Stimulated activated CD4-positive, alpha-beta T cell treated with anti-CD3 and anti-CD28 coated beads, Interleukin-1b, Interleukin-23, amount 100 ng/mL, for 1 hour (primary cell): Measurements from ENCODE around the gene SPATA45.
A peak's percentile ranks its signal among the peaks of the same experiment; 100 is the strongest.

Experiments
- DNase-seq, 2 donors: peaks; one replicate each; pipeline ENCODE4 v3.0.0-alpha.2; 2020; ENCODE audit warnings: low read depth in 2 of 2

The SPATA45 gene

DNA sequence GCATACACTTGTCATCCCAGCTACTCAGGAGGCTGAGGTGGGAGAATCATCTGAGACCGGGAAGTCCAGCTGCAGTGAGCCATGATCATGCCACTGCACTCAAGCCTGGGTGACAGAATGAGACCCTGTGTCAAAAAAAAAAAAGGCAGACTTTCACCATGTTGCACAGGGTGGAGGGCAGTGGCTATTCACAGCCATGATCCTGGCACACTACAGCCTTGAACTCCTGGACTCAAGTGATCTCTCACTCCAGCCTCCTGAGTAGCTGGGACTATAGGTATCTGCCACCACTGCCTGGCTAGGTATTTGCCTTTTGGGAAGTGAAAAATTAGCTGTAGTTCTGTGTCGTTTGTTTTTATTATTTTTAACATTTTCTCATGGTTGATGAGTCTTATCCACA is 19.1 kb downstream of the SPATA45 start:
- DNase-seq: no peak

GRCh38 chr1:212827831-212828278 is 19.6 kb downstream of the SPATA45 start:
- DNase-seq: no peak

DNA sequence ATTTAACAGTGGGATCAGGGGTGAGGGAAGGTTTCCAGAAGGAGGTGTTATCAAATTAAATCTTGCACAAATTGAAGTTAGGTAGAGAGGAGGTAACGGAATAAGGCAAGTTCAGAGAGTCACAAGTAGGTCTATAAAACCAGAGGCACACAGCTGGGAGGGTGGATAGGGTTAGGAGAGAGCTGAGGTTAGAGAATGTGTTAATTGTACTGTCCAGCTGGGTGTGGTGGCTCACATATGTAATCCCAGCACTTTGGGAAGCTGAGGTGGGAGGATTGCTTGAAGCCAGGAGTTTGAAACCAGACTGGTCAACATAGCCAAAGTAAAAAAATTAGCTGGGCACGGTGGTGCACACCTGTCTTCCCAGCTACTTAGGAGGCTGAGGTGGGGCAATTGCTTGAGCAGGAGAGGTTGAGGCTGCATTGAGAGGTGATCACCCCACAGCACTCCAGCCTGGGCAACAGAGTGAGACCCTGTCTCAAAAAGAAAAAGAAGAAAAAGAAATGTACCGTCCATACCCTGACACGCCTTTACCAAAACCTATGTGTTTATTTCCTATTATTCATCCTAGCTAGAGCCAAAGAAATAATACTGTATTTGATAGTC is 20.2 kb downstream of the SPATA45 start:
- DNase-seq: no peak

- DNase-seq: no peak
Observed at GRCh38 chr1:212825798-212826452, 21.5 kb downstream of the SPATA45 start.

DNA sequence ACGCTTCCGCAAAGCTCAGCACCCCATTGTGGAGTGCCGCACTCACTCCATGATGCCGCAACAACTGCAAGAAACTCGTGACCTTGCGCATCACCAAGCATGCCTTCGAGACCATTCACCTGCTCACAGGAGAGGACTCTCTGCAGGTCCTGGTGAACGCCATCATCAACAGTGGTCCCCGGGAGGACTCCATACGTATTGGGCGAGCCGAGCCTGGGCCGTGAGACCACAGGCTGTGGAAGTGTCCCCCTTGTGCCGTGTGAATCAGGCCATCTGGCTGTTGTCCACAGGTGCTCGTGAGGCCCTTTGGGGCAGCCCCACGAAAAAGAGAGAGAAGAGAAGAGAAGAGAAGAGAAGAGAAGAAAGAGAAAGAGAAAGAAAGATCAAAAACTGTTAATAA is 23.2 kb downstream of the SPATA45 start:
- no peak for DNase-seq

DNA sequence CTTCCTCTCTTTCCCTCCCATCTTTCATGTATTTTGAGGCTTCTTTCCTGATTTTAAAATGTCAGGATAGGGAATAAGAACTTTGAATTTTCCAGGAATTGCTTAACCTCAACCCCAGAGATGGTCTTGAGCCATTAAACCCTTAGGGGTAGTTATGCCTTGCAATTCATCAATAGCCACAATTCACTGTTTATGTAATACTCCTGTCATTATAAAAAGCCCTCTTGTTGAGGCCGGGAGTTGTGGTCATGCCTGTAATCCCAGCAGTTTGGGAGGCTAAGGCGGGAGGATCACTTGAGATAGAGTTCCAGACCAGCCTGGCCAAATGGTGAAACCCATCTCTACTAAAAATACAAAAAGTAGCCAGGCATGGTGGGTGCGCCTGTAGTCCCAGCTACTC is 24.5 kb downstream of the SPATA45 start:
- DNase-seq: no peak

DNA sequence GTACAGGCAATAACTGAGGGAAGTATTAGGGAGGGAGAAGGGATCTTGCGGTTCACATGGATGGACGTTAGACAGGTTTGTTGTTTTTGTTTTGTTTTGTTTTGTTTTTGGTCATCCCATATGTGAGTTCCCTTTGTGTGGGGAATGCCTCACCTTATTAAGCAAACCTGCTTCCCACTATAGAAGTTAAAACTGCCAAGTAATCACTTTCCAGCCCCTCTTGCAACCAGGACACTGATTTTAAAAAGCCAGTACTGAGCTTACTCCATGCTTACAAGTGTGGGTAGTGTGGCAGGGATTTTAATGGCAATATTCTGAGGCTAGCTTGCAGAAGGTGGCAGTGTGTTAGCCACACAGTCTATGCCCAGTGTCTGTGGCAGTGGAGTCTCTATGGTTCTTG is 26.5 kb downstream of the SPATA45 start:
- no peak for DNase-seq

- DNase-seq: no peak
Observed at GRCh38 chr1:212819726-212820125, 27.7 kb downstream of the SPATA45 start.

DNA sequence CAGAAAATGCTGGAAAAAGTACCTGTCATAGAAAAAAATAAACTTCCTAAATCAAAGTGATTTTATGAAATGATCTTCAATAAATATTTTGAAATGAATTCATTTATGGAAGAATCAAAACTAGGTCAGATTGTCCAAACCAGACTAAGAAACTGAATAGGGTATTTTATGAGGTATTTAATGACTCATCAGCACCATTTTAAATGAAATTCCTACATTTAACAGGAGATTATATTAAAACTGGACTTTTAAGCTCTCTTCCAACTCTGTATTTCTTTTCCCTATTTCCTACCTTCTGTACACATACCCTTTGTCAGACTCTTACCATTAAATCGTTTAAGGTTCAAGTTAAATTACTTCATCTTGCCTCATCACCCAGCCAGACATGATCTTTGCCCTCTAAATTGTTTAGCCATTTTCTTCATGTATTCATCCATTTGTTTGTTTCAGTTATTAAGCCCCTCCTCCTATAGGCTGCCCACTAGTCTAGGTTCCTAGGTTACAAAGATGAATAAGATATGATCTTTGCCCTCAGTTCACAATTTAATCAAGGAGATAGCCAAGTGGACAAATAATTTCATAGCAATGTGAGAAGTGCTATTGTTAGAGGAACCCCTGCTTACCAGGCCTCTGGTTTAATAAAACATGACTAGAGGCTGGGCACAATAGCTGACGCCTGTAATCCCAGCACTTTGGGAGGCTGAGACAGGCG is 30.7 kb downstream of the SPATA45 start:
- DNase-seq: no peak

- no peak for DNase-seq
Observed at GRCh38 chr1:212814537-212815334, 32.7 kb downstream of the SPATA45 start.

- no peak for DNase-seq
Observed at GRCh38 chr1:212805767-212806166, 41.7 kb downstream of the SPATA45 start.

GRCh38 chr1:212797681-212798080 is 49.8 kb downstream of the SPATA45 start:
- no peak for DNase-seq

- DNase-seq: no peak
Observed at GRCh38 chr1:212794561-212795014, 52.9 kb downstream of the SPATA45 start.

GRCh38 chr1:212792396-212792908 is 55.0 kb downstream of the SPATA45 start:
- no peak for DNase-seq

GRCh38 chr1:212791676-212792395 is 55.6 kb downstream of the SPATA45 start, which contains the start of the genes NSL1 and TATDN3:
TSS of gene NSL1 (minus strand) at chr1:212791777. CDS start at chr1:212791763, 14 bp downstream.
TSS of gene TATDN3 (plus strand) at chr1:212791894. CDS start at chr1:212791922, 28 bp downstream.
- DNase-seq: peak; percentile 84 to 99

DNA sequence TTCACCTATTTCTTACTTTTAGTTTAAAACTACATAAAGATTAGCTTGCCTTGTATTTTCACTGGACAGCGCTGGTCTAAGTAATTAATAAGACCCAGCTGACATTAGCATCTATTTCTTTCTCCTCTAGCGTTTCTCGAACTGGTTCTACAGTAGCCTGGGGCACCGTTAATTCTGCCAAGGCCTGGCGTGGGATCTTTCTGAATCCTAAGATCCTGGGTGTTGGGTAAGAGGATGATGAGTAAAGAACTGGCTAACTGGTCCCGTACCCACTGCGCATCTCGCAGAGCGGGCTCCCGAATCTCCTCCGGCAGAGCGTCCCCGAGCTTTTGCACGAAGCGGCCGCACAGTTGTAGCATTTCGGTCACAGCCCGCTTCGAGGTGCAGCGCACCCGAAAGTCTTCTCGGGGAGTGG is 56.2 kb downstream of the SPATA45 start:
- no peak for DNase-seq

- no peak for DNase-seq
Observed at GRCh38 chr1:212785871-212786270, 61.6 kb downstream of the SPATA45 start.

GRCh38 chr1:212783976-212784375 is 63.5 kb downstream of the SPATA45 start:
- DNase-seq: no peak

DNA sequence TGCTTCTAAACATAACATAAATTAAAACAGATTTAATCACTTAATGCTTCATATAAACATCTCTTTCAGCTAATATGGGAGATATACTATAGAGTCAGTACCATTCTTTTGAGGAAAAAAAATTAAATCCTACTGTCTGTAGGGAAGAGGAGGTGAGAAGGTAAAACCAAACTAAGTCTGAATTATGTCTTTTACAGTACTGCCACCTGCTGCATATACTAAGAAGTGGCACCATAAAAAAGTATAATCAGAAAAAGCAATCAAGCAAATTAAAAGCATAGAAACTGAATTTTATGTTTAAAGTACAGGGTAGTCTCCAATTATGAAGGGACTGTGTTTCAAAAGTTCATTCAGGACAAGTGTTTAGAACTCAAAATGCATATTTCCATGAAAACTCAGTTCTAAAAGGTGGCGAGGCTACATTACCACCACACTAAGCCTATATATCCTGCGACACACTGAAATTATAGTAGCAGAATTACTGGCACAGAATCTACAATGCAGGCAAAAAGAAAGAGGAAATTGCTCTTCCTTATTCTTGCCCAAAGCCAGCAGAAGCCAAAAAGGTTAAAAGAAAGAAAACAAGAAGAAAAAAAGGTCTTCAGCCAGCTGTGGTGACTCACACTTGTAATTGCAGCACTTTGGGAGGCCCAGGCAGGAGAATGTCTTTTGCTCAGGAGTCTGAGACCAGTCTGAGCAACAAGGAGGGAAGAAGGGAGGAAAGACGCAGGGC is 64.9 kb downstream of the SPATA45 start:
- DNase-seq: no peak

GRCh38 chr1:212781225-212781624 is 66.2 kb downstream of the SPATA45 start:
- no peak for DNase-seq
